H1 (cell line): Measurements from ENCODE around the gene SYT14. TPM values are rescaled to one million over a fixed set of nuclear protein-coding genes. Genes with fewer than 3 reads are reported as not detected.

Experiments
- ASH2L ChIP-seq: fragments of 200-600, 300-600 bp; sonication (generic); IDR thresholded peaks from one replicate; pipeline ENCODE4 v1.7.1; 2017; ENCODE audit warnings: low read length
- CHD7 ChIP-seq: fragments of 300-600 bp; sonication (generic); IDR thresholded peaks from 2 replicates; pipeline ENCODE4 v1.7.1; 2012; ENCODE audit warnings: low read length, moderate library complexity, mild to moderate bottlenecking, inconsistent platforms; ENCODE audit not compliant: insufficient replicate concordance
- EGR1 ChIP-seq: IDR thresholded peaks from 2 replicates; pipeline ENCODE4 v1.6.1; 2011; ENCODE audit warnings: low read depth, low read length, borderline replicate concordance
- GABPA ChIP-seq: IDR thresholded peaks from 2 replicates; pipeline ENCODE4 v1.6.1; 2011; ENCODE audit warnings: mild to moderate bottlenecking, low read length, moderate library complexity, borderline replicate concordance; ENCODE audit not compliant: insufficient read depth
- PHF8 ChIP-seq: fragments of 200-600 bp; sonication (generic); conservative IDR thresholded peaks from 2 replicates; pipeline ENCODE4 v1.7.1; 2012; ENCODE audit warnings: low read depth, mild to moderate bottlenecking, inconsistent platforms, low read length, moderate library complexity
- RAD21 ChIP-seq, 2 experiments: IDR thresholded peaks in 1 of 2; conservative IDR thresholded peaks in 1 of 2; 2 replicates each; pipeline ENCODE4 v1.6.1; 2011; ENCODE audit warnings: low read depth in 2 of 2, low read length in 2 of 2, improper control_type of control experiment in 1 of 2, inconsistent platforms in 1 of 2, mild to moderate bottlenecking in 1 of 2, moderate library complexity in 1 of 2
- TAF7 ChIP-seq: optimal IDR thresholded peaks from 2 replicates; pipeline ENCODE3; 2011; ENCODE audit warnings: low read depth, mild to moderate bottlenecking, inconsistent platforms, low read length, moderate library complexity, borderline replicate concordance
- polyA plus RNA-seq, 7 experiments: library from polyadenylated mRNA; depleted of rRNA in 3 of 7; stranded (reverse) in 5 of 7; unstranded in 2 of 7; fragments of >200 nt in 5 of 7; fragments of 200-250 nt in 2 of 7; gene quantifications; 1 replicate in 5 of 7; 2 replicates in 1 of 7; 4 replicates in 1 of 7; pipeline versions ENCODE4 v1.2.1 to v1.2.3, GENCODE V29; 2011 to 2013; ENCODE audit warnings: missing spikeins in 2 of 7, mixed read lengths in 2 of 7
- total RNA-seq: library from RNA; stranded (reverse); fragmentation: NEBNext Ultra II Directional; extraction: Animal tissue kit (Norgen Biotek cat#: 25700); gene quantifications from 2 replicates; pipeline ENCODE4 v1.2.1, GENCODE V29; 2021

The SYT14 gene
- total and polyA plus RNA-seq, 2 of the 8 experiments (the other 6 are each of a cell fraction or from before 2014, with no cell fraction given): 2.3 to 18.4 TPM

DNA sequence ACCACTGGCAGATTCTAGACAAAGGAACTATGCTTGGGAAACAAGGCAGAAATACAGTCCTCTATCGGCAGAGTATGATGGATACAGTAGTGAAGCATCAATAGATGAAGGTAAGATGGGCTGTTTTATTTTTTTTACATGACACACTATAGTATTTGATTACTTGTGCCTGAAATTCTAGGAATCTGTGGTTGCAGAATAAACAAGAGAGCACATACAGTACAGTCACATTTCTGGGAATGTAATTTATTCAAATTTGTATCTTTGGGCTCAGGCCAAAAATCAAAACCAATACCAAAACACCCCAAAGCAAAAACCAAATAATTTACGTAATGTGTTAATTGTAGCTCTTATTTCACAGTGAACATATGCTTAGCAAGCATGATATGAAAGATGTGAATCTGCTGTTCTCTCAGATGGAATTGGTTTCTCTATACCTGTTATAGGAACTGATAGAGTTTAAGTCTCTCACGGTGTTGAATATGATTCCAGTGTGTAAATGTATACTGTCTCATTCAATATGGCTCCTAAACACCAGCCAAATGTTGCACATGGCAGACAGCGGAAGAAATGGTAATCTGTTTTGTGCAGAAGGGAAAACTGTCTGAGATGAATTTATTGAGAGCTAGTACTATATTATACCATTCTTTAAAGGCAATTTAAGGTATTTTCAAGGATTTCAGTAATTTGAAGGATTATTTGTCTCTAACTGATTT lies 83.3 kb downstream of the SYT14 start (continued):
- TF ChIP-seq CHD7 (no peak), RAD21 (IDR thresholded peaks at IDR 0.05 in 1 of 2, conservative IDR thresholded peaks at IDR 0.05 in 1 of 2; ENCODE audit: low read depth in 2 of 2, low read length in 2 of 2) (no peak), TAF7 (no peak), PHF8 (no peak), ASH2L (no peak), EGR1 (no peak), GABPA (no peak)
